ENCODE data around the gene ATP11B. TPM values are rescaled to one million over a fixed set of nuclear protein-coding genes. Genes with fewer than 3 reads are reported as not detected.

ATP11B gene
- total and polyA plus RNA-seq, 2 experiments from 2014 or later = 5.8 to 24.7 TPM

DNA sequence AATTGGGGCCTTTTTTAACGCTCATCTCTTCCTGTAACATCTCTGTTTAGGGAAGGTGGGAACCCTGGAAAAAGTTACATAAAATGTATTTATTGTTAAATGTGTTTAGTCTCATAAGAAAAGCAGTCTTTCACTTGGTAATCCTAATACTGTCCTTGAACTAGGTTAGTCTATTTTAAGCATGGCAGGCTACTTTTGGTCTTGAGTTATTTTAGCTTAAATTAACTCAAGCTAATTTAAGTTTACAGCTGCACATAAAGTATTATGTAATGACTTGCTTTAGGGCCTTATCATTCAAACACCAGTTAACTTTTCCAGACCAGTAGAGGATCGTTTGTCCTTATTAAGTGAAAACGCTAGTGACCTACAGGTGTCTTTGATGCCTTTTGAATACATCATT, 123.8 kb downstream of the ATP11B start:
- no peaks in the 10 kb centered on the region for H3K36me3 Mint-ChIP-seq (ENCODE audit: low read depth)
- ATAC-seq = no peak
- H3K27ac ChIP-seq (ENCODE audit: low read depth) = no peak overlapping the region
- H3K4me3 ChIP-seq = no peak overlapping the region
- no peak overlapping the region for H3K4me2 ChIP-seq
- no peaks in the 10 kb centered on the region for H3K9me3 Mint-ChIP-seq
- no peaks in the 10 kb centered on the region for H3K9me2 ChIP-seq (ENCODE audit: insufficient read depth)
- no peaks in the 10 kb centered on the region for H3K27me3 ChIP-seq (ENCODE audit: insufficient read depth)
- no peak for TF ChIP-seq EZH2phosphoT487 (IDR thresholded peaks at IDR 0.05; ENCODE audit: unreplicated experiment)
- TF ChIP-seq NANOG (IDR thresholded peaks at IDR 0.05; ENCODE audit: borderline replicate concordance) = no peak
- TF ChIP-seq JUNB (IDR thresholded peaks at IDR 0.05; ENCODE audit: unreplicated experiment) = no peak
- no peaks in the 10 kb centered on the region for H3K36me3 ChIP-seq (ENCODE audit: insufficient read depth)
- H2AFZ ChIP-seq = no peak overlapping the region
- no peaks in the 10 kb centered on the region for H3K79me2 ChIP-seq (replicated peaks; ENCODE audit: insufficient read depth)
- H3K4me1 ChIP-seq (ENCODE audit: insufficient read depth) = peaks cover 12% of the 10 kb centered on the region
- peaks cover 24% of the 10 kb centered on the region for H3K4me1 Mint-ChIP-seq
- no peaks in the 10 kb centered on the region for H3K27me3 Mint-ChIP-seq (ENCODE audit: insufficient read depth, low read depth, poor library complexity)
- no peak overlapping the region for H3K4me3 Mint-ChIP-seq
- no peak overlapping the region for H3K27ac Mint-ChIP-seq
- no peaks in the 10 kb centered on the region for H3F3A ChIP-seq (replicated peaks; ENCODE audit: low read depth)
- H4K20me1 ChIP-seq (replicated peaks; ENCODE audit: insufficient read depth) = no peaks in the 10 kb centered on the region
- no peak for DNase-seq (ENCODE audit: low spot score)

DNA sequence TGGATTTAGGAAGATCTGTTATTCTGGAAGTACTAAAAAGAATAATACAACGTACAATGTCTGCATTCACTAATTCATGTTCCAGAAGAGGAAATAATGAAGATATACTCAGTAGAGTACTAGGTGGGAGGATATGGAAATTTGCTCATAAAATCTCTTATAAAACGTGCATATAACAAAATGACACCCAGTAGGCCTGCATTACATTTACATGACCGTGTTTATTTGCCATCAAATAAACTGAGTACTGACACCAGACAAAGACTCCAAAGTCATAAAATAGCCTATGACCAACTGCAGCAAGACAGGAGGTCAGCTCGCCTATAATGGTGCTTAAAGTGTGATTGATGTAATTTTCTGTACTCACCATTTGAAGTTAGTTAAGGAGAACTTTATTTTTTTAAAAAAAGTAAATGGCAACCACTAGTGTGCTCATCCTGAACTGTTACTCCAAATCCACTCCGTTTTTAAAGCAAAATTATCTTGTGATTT, 126.6 kb downstream of the ATP11B start:
- H3K4me1 ChIP-seq (ENCODE audit: insufficient read depth) = peaks cover 12% of the 10 kb centered on the region
- no peaks in the 10 kb centered on the region for H3K27me3 Mint-ChIP-seq (ENCODE audit: insufficient read depth, low read depth, poor library complexity)
- TF ChIP-seq REST (IDR thresholded peaks at IDR 0.05; ENCODE audit: unreplicated experiment) (no peak), ZNF462 (CRISPR knock-in tag; IDR thresholded peaks at IDR 0.05) (no peak), ZNF114 (CRISPR knock-in tag; IDR thresholded peaks at IDR 0.05) (no peak), EZH2phosphoT487 (IDR thresholded peaks at IDR 0.05; ENCODE audit: unreplicated experiment) (no peak), EZH2 (IDR thresholded peaks at IDR 0.05; ENCODE audit: low read depth, unreplicated experiment) (no peak), JUNB (IDR thresholded peaks at IDR 0.05; ENCODE audit: unreplicated experiment) (no peak)
- TF ChIP-seq, protein P1, sequence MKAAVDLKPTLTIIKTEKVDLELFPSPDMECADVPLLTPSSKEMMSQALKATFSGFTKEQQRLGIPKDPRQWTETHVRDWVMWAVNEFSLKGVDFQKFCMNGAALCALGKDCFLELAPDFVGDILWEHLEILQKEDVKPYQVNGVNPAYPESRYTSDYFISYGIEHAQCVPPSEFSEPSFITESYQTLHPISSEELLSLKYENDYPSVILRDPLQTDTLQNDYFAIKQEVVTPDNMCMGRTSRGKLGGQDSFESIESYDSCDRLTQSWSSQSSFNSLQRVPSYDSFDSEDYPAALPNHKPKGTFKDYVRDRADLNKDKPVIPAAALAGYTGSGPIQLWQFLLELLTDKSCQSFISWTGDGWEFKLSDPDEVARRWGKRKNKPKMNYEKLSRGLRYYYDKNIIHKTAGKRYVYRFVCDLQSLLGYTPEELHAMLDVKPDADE (IDR thresholded peaks at IDR 0.05) = no peak
- no peak overlapping the region for H3K4me2 ChIP-seq
- no peak overlapping the region for H3K4me3 Mint-ChIP-seq
- ATAC-seq = no peak
- no peak overlapping the region for H3K27ac Mint-ChIP-seq
- H3K27me3 ChIP-seq (ENCODE audit: insufficient read depth) = no peaks in the 10 kb centered on the region
- no peak for DNase-seq (ENCODE audit: low spot score)
- no peak overlapping the region for H2AFZ ChIP-seq
- no peaks in the 10 kb centered on the region for H3K36me3 ChIP-seq (ENCODE audit: insufficient read depth)
- H3K9me3 Mint-ChIP-seq = no peaks in the 10 kb centered on the region
- no peaks in the 10 kb centered on the region for H4K20me1 ChIP-seq (replicated peaks; ENCODE audit: insufficient read depth)
- peak overlapping the region; percentile 67; the same call in 1 of the 2 replicates for H3K27ac ChIP-seq (ENCODE audit: low read depth)
- peaks cover 27% of the 10 kb centered on the region for H3K4me1 Mint-ChIP-seq
- no peaks in the 10 kb centered on the region for H3F3A ChIP-seq (replicated peaks; ENCODE audit: low read depth)
- no peak overlapping the region for H3K4me3 ChIP-seq
- H3K79me2 ChIP-seq (replicated peaks; ENCODE audit: insufficient read depth) = no peaks in the 10 kb centered on the region
- H3K9me2 ChIP-seq (ENCODE audit: insufficient read depth) = no peaks in the 10 kb centered on the region
- H3K36me3 Mint-ChIP-seq (ENCODE audit: low read depth) = no peaks in the 10 kb centered on the region
